DMS153 treated with DMSO at 0.1 percent for 48 hours (cell line): ENCODE data around the gene RSF1.

Source experiments
- DNase-seq: peaks from one replicate; lab custom pipeline; 2025; ENCODE audit not compliant: unreplicated experiment; lab: John Stamatoyannopoulos, UW

Gene RSF1

DNA sequence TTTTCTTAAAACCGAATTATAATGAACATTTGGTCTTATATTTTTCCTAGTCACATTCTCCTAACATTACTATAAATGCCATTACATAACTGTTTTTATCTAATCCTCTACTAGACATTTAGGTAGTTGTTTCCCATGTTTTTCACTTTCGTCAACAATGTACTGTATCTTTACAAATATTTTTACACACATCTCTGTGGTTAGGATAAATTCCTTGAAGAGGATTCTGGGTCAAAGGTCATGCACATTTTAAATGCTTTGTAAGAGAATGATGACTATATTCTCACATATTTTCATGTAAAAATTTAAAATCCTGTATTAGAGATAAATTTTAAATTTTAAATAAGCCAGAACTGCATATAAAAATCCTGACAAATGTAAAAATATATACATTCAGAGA, 121.6 kb downstream of the RSF1 start:
- DNase-seq, result no peak

- DNase-seq, result no peak
Observed at GRCh38 chr11:77697865-77698264, 122.7 kb downstream of the RSF1 start.

GRCh38 chr11:77695417-77695816, 125.1 kb downstream of the RSF1 start:
- no peak for DNase-seq

GRCh38 chr11:77690649-77691048, 129.9 kb downstream of the RSF1 start:
- DNase-seq, result no peak

DNA sequence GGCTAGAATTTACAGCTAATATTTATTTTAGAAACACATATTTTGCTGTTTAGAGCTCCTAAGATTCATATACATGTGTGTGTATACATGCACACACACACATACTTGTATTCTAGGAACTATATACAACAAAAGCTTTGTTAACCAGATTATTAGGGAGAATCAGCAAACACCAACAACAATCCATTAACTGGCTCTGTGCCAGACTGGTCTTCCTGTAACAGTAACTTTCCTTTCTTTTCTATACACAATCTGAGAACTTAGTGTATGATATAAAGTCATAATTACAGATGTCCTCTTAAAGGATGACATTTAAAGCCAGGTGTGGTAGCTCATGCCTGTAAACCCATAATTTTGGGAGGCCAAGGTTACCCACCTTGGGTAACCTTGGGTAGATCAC, 133.4 kb downstream of the RSF1 start:
- no peak for DNase-seq

DNA sequence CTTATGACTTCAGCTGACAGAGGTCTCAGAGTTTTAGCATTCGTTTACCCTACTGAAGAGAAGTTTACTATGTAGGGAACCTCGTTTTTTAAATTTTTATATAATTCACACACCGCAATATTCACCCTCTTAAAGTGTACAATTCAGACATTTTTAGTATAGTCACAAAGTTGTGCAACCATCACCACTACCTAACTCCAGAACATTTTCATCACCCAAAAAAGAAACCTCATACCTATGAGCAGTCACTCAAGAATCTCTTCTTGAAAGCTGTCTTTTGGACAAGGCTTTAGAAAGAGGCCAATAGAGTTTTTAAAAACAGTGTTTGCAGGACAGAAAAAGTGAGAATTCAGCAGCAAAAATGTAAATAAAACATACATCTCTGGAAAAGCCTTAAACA, 143.4 kb downstream of the RSF1 start:
- no peak for DNase-seq

- DNase-seq, result no peak
Observed at GRCh38 chr11:77672264-77672663, 148.3 kb downstream of the RSF1 start.

DNA sequence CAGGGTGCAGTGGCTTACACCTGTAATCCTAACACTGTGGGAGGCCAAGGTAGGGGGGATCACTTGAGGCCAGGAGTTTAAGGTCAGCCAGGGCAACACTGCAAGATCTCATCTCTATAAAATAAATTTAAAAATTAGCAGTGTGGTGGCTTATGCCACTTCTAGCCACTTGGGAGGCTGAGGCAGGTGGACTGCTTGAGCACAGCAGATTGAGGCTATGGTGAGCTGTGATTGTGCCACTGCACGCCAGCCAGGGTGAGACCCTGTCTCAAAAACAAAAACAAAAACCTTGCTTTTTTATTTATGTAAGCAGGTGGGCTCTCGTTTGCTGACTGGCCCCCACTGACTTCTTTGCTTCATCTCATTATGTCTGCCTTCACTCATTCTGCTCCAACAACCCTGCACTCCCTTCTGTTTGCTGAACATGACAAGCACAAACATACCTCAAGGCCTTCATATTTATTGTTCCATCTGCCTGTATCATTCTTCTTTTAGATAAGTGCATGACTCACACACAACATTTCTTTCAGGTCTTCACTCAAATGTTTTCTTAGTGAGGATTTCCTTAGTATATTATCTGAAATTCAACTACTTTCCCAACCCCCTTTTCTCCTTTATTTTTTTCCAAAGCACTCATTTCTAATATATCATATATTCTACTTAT, 150.5 kb downstream of the RSF1 start:
- DNase-seq, result no peak

GRCh38 chr11:77668760-77669159, 151.8 kb downstream of the RSF1 start:
- no peak for DNase-seq

- DNase-seq, result no peak
Observed at GRCh38 chr11:77665240-77665965, 155.1 kb downstream of the RSF1 start.

DNA sequence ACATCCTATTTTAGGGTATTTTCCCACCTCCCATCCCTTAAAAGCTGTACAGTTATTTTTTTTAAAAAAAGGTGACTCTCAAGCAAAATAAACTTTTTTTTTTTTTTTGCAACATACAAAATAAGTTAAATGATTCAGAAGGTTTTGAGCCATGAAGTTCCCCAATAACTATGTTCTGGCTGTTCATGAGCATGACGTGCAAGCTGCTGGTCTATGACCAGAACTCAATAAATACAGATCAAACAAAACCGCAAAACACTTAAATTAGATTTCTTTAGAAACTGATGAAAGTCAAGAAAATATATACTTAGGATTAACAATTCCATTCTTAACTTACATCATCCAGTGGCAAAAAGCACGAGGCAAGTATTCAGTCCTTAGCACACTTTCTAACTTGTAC, 158.9 kb downstream of the RSF1 start:
- DNase-seq, result no peak

GRCh38 chr11:77660947-77661346, 159.6 kb downstream of the RSF1 start:
- no peak for DNase-seq

DNA sequence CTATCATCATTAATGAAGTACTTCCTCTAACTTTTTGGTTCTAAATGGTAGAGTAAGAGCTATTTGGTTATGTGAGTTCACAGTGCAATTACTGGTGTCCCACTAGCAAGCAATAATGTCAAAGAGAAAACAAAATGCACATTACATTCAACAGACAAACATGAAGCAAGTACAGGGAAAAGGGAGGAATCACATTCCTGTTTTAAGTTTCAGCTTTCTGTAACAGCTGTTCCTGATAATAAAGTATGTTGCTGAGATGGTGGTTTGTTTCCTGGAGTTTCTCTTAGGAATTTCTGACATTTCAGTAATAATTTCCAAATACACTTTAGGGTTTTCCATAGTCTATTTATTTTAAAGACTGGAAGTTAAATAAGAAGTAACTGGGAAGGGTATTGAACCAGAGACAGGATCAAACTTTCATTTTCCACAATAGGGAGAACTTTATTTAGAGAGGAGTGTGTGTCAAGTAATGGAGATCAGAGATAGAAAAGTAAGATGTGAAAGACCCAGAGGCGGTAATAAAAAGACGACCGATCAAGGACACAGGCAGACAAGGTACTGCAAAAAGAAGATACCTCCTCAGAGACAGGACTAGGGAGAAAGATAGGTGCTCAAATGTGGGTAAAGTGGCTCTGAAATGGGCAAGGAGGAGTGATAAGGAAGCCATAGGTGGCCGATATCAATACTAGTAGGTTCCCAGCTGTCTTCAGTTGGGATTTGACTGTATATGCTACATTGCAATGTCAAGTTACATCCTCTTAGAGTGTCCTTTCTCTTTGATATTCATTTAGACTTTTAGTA, 162.1 kb downstream of the RSF1 start:
- DNase-seq, result no peak

DNA sequence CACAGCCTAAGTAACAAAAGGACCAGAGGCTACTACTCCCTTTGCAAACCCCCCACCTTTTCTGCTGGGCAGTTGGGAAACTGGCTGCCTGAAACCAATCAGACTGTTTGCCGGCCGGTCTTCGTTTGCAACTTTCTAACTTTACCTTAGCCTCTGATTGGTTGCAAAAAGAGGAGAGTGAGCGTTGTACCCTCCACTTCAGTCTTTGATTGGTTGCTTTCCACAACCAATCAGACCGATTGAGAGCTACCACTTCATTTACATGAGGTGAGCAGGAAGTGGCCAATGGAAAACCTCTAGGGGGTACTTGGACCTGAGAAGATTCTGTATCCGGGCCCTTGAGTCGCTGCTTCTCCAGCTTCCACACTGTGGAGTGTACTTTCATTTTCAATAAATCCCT, 164.2 kb downstream of the RSF1 start:
- no peak for DNase-seq

DNA sequence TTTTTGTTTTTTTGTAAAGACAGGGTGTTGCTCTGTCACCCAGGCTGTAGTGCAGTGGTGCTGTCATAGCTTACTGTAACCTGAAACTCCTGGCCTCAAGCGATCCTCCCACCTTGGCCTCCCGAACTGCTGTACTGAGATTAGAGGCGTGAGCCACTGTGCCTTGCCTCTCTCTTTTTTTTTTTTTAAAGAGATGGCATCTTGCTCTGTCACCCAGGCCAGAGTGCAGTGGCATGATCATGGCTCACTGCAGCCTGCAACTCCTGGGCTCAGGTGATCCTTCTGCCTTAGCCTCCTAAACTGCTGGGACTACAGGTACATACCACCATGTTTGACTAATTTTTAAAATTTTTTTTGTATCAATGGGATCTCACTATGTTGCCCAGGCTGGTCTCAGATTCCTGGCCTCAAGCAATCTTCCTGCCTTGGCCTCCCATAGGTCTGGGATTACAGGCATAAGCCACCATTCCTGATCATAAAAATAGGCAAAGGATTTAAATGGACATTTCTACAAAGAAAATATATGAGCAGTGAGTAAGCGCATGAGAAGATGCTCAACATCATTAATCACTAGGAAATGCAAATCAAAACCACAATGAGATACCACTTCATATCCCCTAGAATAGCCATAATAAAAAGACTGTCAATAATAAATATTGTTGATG, 165.6 kb downstream of the RSF1 start:
- DNase-seq, result no peak

- DNase-seq, result no peak
Observed at GRCh38 chr11:77650123-77650522, 170.4 kb downstream of the RSF1 start.

DNA sequence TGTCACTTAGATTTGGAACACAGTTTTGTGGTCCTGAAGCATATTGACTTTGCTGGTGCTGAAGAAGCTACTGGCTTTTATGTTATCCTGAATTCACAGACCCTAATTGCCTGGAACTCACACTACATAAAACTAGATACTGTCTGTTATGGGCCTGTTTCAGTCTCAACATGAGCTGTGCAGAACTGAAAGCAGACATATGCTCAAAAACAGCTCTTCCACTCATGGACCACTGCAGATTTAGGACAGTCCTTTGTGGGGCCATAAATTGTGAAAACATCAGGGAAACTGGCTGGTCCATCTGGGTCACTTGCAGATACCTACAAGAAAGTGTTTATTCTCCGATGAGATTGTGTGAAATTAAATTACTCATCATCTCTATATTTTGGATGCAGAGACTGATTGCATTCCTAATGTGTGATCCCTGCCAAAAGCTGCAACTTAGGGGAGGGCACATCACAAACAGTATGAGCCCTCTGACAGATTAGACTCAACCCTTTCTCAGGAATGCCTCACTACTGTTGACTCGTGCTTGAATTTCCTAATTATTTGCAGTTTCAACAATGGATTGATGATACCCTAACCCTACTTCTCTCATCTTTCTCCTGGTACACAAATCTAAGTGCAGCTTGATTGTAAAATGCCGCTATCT, 172.7 kb downstream of the RSF1 start:
- DNase-seq, result no peak

GRCh38 chr11:77644887-77645286, 175.6 kb downstream of the RSF1 start:
- no peak for DNase-seq

DNA sequence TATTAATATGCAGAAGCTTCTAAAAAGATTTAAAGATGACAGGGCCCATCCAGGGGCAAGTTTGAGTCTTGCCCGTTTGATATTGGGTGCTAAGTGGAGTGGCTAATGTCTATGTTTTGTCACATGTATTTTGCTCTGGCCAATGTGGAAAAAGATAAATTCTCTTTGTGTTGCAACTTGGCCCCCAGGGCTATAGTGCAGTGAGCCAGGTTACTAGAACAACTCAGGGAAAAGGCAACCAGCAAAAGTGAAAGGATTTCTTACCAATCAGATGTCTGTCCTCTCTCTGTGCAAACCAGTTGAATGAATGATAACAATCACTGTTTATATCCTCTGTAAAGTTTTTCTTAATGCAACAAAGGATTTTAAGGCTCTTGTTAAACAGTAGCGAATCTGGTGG, 178.3 kb downstream of the RSF1 start:
- DNase-seq, result no peak

GRCh38 chr11:77637345-77638165, 183.0 kb downstream of the RSF1 start, which contains the start of gene CLNS1A:
Gene CLNS1A, minus strand, starts transcription at chr11:77637794. Its CDS starts 80 bp downstream, at chr11:77637714.
- peak; percentile 78 for DNase-seq
